ENCODE measurements around the gene COL24A1. TPM values are rescaled to one million over a fixed set of nuclear protein-coding genes. Genes with fewer than 3 reads are reported as not detected.
A peak's percentile ranks its signal among the peaks of the same experiment; 100 is the strongest.

The COL24A1 gene
- total RNA-seq, 1 donor from 2014 or later, result 0.11 TPM

DNA sequence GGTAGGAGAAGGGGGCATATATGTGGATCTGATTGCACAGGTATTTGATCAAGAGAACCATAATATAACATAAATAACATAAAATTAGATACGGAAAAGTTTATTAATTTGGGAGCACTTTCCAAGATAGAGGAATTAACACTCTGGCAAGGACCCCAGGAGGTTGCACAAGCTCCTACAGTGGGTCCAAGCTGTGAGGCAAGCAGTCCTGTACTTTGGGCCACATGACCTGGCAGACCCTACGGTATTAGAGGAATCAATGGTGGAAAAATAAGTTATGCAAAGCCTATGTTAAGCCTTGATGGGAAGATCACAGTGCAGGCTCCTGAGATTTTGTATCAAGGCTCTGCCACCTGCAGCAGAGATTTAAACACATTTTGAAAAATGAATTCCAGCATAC is 220.1 kb downstream of the COL24A1 start:
- no peaks in the 10 kb centered on the region for H3K9me3 ChIP-seq
- no peaks in the 10 kb centered on the region for H3K36me3 ChIP-seq
- H3K27me3 ChIP-seq, result no peaks in the 10 kb centered on the region
- no peaks in the 10 kb centered on the region for H3K4me1 ChIP-seq
- no peak overlapping the region for H3K27ac ChIP-seq
- no peak for DNase-seq (ENCODE audit: low spot score in 2 of 2)
- TF ChIP-seq CTCF (IDR thresholded peaks at IDR 0.05), result no peak
- no peak overlapping the region for H3K4me3 ChIP-seq
- intact Hi-C loops (cut with DNase I), result no loop called here

DNA sequence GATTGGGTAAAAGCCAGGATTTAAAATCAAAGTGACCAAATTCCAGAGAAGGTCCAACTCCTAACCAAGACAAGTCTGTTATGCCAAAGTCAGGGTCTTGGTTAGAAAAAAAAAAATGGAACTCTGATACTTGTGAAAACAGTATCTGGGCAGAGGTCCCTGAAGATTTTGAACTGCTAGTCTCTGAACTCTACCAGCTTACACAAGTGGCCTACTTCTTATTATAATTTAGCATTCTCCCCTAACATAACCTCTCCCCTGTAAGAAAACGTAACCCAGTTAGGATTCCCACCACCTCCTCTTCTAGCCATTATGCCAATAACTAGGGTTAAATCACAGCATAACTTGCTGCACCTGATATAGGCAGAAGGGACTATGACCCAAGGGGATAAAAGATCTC is 220.5 kb downstream of the COL24A1 start:
- H3K4me3 ChIP-seq, result no peak overlapping the region
- no peaks in the 10 kb centered on the region for H3K9me3 ChIP-seq
- H3K27ac ChIP-seq, result no peak overlapping the region
- no peaks in the 10 kb centered on the region for H3K4me1 ChIP-seq
- intact Hi-C loops (cut with DNase I), result no loop called here
- no peak for TF ChIP-seq CTCF (IDR thresholded peaks at IDR 0.05)
- H3K36me3 ChIP-seq, result no peaks in the 10 kb centered on the region
- no peaks in the 10 kb centered on the region for H3K27me3 ChIP-seq
- no peak for DNase-seq (ENCODE audit: low spot score in 2 of 2)

DNA sequence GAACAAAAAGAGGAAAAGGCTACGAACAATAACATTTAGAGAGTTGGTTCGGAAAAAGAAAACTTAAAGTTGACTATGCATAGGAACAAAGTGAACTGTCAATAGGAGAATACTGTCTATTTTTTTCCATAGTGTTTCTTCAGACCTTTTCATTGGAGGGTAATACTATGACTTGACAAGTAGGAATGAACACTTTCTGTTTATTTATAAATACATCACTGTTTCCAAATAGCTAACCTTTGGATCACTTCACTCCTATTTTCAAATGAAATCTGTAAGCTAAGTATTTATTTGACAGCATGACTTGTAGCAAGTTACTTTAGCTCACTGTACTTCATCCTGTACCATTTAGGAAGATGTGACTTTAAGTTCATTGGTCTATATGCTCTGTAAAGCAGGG is 221.3 kb downstream of the COL24A1 start:
- no peak overlapping the region for H3K27ac ChIP-seq
- intact Hi-C loops (cut with DNase I), result no loop called here
- no peaks in the 10 kb centered on the region for H3K36me3 ChIP-seq
- no peaks in the 10 kb centered on the region for H3K9me3 ChIP-seq
- no peaks in the 10 kb centered on the region for H3K4me1 ChIP-seq
- TF ChIP-seq CTCF (IDR thresholded peaks at IDR 0.05), result no peak
- H3K4me3 ChIP-seq, result no peak overlapping the region
- no peak for DNase-seq (ENCODE audit: low spot score in 2 of 2)
- H3K27me3 ChIP-seq, result no peaks in the 10 kb centered on the region

DNA sequence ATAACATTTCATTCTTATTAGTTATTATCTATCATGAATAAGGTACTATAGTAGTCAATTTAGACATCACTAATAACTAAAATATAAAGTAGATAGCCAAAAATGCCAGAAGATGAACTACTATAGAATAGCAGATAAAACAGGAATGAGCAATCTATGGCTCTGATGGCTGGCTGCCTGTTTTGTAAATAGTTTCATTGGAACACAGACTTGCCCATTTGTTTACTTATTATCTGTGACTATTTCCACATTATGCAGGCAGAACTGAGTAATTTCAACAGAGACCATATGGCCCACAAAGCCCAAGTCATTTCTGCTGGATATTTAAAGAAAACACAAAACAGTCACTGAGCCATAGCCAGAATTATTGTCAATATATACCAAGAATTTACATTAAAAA is 222.1 kb downstream of the COL24A1 start:
- no peak for TF ChIP-seq CTCF (IDR thresholded peaks at IDR 0.05)
- H3K4me3 ChIP-seq, result no peak overlapping the region
- H3K27me3 ChIP-seq, result no peaks in the 10 kb centered on the region
- DNase-seq (ENCODE audit: low spot score in 2 of 2), result no peak
- no peak overlapping the region for H3K27ac ChIP-seq
- intact Hi-C loops (cut with DNase I), result no loop called here
- H3K36me3 ChIP-seq, result no peaks in the 10 kb centered on the region
- no peaks in the 10 kb centered on the region for H3K9me3 ChIP-seq
- no peaks in the 10 kb centered on the region for H3K4me1 ChIP-seq

GRCh38 chr1:85933961-85934360 is 222.6 kb downstream of the COL24A1 start:
- TF ChIP-seq CTCF (IDR thresholded peaks at IDR 0.05), result no peak
- Histone ChIP-seq H3K4me3 (no peak overlapping the region), H3K36me3 (no peaks in the 10 kb centered on the region), H3K27ac (no peak overlapping the region), H3K9me3 (no peaks in the 10 kb centered on the region), H3K27me3 (no peaks in the 10 kb centered on the region), H3K4me1 (no peaks in the 10 kb centered on the region)
- intact Hi-C loops (cut with DNase I), result no loop called here
- DNase-seq (ENCODE audit: low spot score in 2 of 2), result no peak

- H3K4me1 ChIP-seq, result no peaks in the 10 kb centered on the region
Measured at GRCh38 chr1:85911742-85912141, 244.8 kb downstream of the COL24A1 start.

More at GRCh38 chr1:85911742-85912141, 244.8 kb downstream of the COL24A1 start:
- Histone ChIP-seq H3K27me3 (no peaks in the 10 kb centered on the region), H3K4me3 (no peak overlapping the region), H3K9me3 (no peaks in the 10 kb centered on the region), H3K36me3 (no peaks in the 10 kb centered on the region), H3K27ac (no peak overlapping the region)
- DNase-seq (ENCODE audit: low spot score in 2 of 2), result no peak
- TF ChIP-seq CTCF (IDR thresholded peaks at IDR 0.05), result peak in 1 of 3 experiments; percentile 20
- intact Hi-C loops (cut with DNase I), result no loop called here
